CD4-positive, alpha-beta T cell (primary cell): ENCODE results near the gene FAM131B. TPM values are rescaled to one million over a fixed set of nuclear protein-coding genes. Genes with fewer than 3 reads are reported as not detected.

Source experiments
- ATAC-seq: fragments of 200-7000 bp; cut with Tn5 transposase; one replicate; pipeline ENCODE4 v1.10.0; 2022; ENCODE audit warnings: mild to moderate bottlenecking; ENCODE audit not compliant: poor library complexity
- CTCF ChIA-PET: fragments of 350-600 bp; sonication (Branson Sonifier 250); formaldehyde crosslinking; loops from one replicate; lab custom pipeline; 2021; ENCODE audit warnings: antibody characterized with exemption, inconsistent platforms; lab: Charles Lee
- POLR2A ChIA-PET: fragments of 350-600 bp; sonication (Branson Sonifier 250); formaldehyde crosslinking; loops from one replicate; lab custom pipeline; 2021; ENCODE audit warnings: antibody characterized with exemption, inconsistent platforms; lab: Charles Lee
- DNase-seq, 14 experiments: peaks; one replicate each; pipeline ENCODE4 v3.0.0-alpha.2; 2013 to 2020; ENCODE audit warnings: mixed read lengths in 2 of 14
- H3K27ac ChIP-seq, 2 donors: one replicate each; pipeline versions ENCODE4 v1.5.1 to v1.7.0; 2013; ENCODE audit warnings: low read length in 2 of 2, low read depth in 1 of 2, mild to moderate bottlenecking in 1 of 2
- H3K27me3 ChIP-seq, 2 experiments: 1 replicate in 1 of 2; 2 replicates in 1 of 2; pipeline versions ENCODE4 v1.6.1 to v1.7.0; 2013; ENCODE audit warnings: low read length in 2 of 2, control low read depth in 1 of 2, mild to moderate bottlenecking in 1 of 2, moderate library complexity in 1 of 2; ENCODE audit not compliant: insufficient read depth in 2 of 2, control insufficient read depth in 1 of 2
- H3K36me3 ChIP-seq: one replicate; pipeline ENCODE4 v1.6.1; 2013; ENCODE audit warnings: low read length, control low read depth; ENCODE audit not compliant: insufficient read depth
- H3K4me1 ChIP-seq: one replicate; pipeline ENCODE4 v1.6.1; 2013; ENCODE audit warnings: low read length, control low read depth; ENCODE audit not compliant: insufficient read depth
- H3K4me3 ChIP-seq: one replicate; pipeline ENCODE4 v1.5.1; 2013; ENCODE audit warnings: mild to moderate bottlenecking, low read length, moderate library complexity
- H3K9me3 ChIP-seq, 2 experiments: 1 replicate in 1 of 2; 2 replicates in 1 of 2; pipeline versions ENCODE4 v1.6.1 to v1.7.0; 2013; ENCODE audit warnings: low read length in 2 of 2, mild to moderate bottlenecking in 2 of 2, control low read depth in 1 of 2, moderate library complexity in 1 of 2; ENCODE audit not compliant: control insufficient read depth in 1 of 2, insufficient read depth in 1 of 2
- H3K27ac Mint-ChIP-seq: one replicate; pipeline ENCODE4 v1.8.0; 2020; ENCODE audit warnings: mixed read lengths
- H3K27me3 Mint-ChIP-seq: one replicate; pipeline ENCODE4 v1.8.0; 2021; ENCODE audit warnings: mixed read lengths
- H3K36me3 Mint-ChIP-seq: one replicate; pipeline ENCODE4 v1.8.0; 2021; ENCODE audit warnings: low read depth, mixed read lengths
- H3K4me1 Mint-ChIP-seq: one replicate; pipeline ENCODE4 v1.8.0; 2021; ENCODE audit warnings: low read depth, mixed read lengths
- H3K4me3 Mint-ChIP-seq: one replicate; pipeline ENCODE4 v1.8.0; 2020; ENCODE audit warnings: mild to moderate bottlenecking, mixed read lengths
- H3K9me3 Mint-ChIP-seq: one replicate; pipeline ENCODE4 v1.8.0; 2020; ENCODE audit warnings: mixed read lengths
- intact Hi-C, 2 experiments: fragments of 100-400 bp; cut with DNase I in 1 of 2; cut with micrococcal nuclease in 1 of 2; formaldehyde crosslinking; loops; one replicate each; pipeline versions ENCODE4 v1.15.1 to v1.9.0; 2023 to 2025; cut with DNase I, micrococcal nuclease
- microRNA-seq: library from miRNA; unstranded; fragments of <30 nt; microRNA quantifications from one replicate; pipeline ENCODE4 v1.2.0, GENCODE V29; 2021; ENCODE audit warnings: borderline microRNAs expressed, borderline replicate concordance
- total RNA-seq, 174 experiments: library from RNA in 2 of 174; stranded (reverse) in 2 of 174; gene quantifications; one replicate each; pipeline ENCODE4 v1.2.3 and lab custom pipeline; 2021 to 2026
- TF ChIP-seq, protein P1 (sequence below): fragments of 200-600 bp; IDR thresholded peaks from one replicate; pipeline ENCODE4 v1.8.0; 2022; ENCODE audit warnings: antibody characterized with exemption, mild to moderate bottlenecking

Gene FAM131B
- total RNA-seq, 2 experiments from 2014 or later: 0.14 TPM; not detected in 1

DNA sequence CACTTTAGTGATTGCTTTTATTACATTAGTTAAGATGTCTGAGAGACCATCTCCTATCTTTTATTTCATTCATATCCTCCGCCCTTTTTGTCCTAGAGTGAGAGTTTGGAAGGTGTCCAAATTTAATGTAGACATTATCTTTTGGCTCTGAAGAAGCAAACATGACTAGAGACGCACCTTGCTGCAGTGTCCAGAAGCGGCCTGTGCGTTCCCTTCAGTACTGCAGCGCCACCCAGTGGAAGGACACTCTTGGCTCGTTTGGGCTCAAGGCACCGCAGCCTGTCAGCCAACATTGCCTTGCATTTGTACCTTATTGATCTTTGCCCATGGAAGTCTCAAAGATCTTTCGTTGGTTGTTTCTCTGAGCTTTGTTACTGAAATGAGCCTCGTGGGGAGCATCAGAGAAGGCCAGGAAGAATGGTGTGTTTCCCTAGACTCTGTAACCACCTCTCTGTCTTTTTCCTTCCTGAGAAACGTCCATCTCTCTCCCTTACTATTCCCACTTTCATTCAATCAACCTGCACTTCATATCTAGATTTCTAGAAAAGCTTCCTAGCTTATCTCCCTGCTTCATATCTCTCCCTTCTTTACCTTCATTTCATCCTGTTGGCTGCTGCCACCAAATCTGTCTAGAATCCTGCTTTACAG lies 57.0 kb downstream of the FAM131B start:
- DNase-seq (peak; percentile 53 to 81 (median 65)), ATAC-seq (peak; percentile 74)
- POLR2A ChIA-PET: interaction anchor here (1.3 to 2.0 kb wide), 4 partner anchors 18 to 497 kb away, joined by 4 to 5 read pairs (median 4); partner anchors contain the start of gene CASP2
- Histone ChIP-seq H3K4me1 (peaks cover 17% of the 10 kb centered on the region), H3K4me3 (no peak overlapping the region), H3K27me3 (no peaks in the 10 kb centered on the region), H3K27ac (no peak overlapping the region), H3K9me3 (peaks cover 0 to 4% of the 10 kb centered on the region in 2 experiments), H3K36me3 (peaks cover 73% of the 10 kb centered on the region)
- H3K36me3 Mint-ChIP-seq: peaks cover 76% of the 10 kb centered on the region
- TF ChIP-seq, protein P1, sequence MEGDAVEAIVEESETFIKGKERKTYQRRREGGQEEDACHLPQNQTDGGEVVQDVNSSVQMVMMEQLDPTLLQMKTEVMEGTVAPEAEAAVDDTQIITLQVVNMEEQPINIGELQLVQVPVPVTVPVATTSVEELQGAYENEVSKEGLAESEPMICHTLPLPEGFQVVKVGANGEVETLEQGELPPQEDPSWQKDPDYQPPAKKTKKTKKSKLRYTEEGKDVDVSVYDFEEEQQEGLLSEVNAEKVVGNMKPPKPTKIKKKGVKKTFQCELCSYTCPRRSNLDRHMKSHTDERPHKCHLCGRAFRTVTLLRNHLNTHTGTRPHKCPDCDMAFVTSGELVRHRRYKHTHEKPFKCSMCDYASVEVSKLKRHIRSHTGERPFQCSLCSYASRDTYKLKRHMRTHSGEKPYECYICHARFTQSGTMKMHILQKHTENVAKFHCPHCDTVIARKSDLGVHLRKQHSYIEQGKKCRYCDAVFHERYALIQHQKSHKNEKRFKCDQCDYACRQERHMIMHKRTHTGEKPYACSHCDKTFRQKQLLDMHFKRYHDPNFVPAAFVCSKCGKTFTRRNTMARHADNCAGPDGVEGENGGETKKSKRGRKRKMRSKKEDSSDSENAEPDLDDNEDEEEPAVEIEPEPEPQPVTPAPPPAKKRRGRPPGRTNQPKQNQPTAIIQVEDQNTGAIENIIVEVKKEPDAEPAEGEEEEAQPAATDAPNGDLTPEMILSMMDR: peak; percentile 64
- CTCF ChIA-PET: interaction anchor here (0.7 to 2.4 kb wide), 5 partner anchors 12 to 91 kb away, joined by 3 to 27 read pairs (median 4); partner anchors contain the start of gene GSTK1
- peak overlapping the region; percentile 5 for H3K27ac Mint-ChIP-seq
- H3K27me3 Mint-ChIP-seq: no peaks in the 10 kb centered on the region
- intact Hi-C loops: loop anchor here (1.0 to 10.0 kb wide), 4 partner anchors 65 to 301 kb away; partner anchors contain the start of gene EPHA1 (in 1 of the 2)
- H3K4me3 Mint-ChIP-seq: no peak overlapping the region
- no peaks in the 10 kb centered on the region for H3K9me3 Mint-ChIP-seq
- peaks cover 25% of the 10 kb centered on the region for H3K4me1 Mint-ChIP-seq

DNA sequence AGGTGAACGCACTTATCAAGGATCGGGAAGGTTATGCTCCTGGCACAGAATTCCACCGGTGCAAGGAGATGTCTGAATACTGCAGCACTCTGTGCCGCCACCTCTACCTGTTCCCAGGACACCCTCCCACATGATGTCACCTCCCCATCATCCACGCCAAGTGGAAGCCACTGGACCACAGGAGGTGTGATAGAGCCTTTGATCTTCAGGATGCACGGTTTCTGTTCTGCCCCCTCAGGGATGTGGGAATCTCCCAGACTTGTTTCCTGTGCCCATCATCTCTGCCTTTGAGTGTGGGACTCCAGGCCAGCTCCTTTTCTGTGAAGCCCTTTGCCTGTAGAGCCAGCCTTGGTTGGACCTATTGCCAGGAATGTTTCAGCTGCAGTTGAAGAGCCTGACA lies 57.6 kb downstream of the FAM131B start:
- Histone ChIP-seq H3K4me1 (peaks cover 15% of the 10 kb centered on the region), H3K27me3 (no peaks in the 10 kb centered on the region), H3K9me3 (no peaks in the 10 kb centered on the region), H3K27ac (no peak overlapping the region), H3K4me3 (no peak overlapping the region), H3K36me3 (peaks cover 79% of the 10 kb centered on the region)
- ChIA-PET CTCF (interaction anchor here (0.6 to 2.4 kb wide), 5 partner anchors 13 to 90 kb away, joined by 3 to 27 read pairs (median 4); partner anchors contain the start of gene GSTK1), POLR2A (interaction anchor here (0.5 to 2.0 kb wide), 5 partner anchors 17 to 496 kb away, joined by 4 to 5 read pairs (median 4); partner anchors contain the start of gene CASP2)
- ATAC-seq: no peak
- peaks cover 82% of the 10 kb centered on the region for H3K36me3 Mint-ChIP-seq
- peak overlapping the region; percentile 5 for H3K27ac Mint-ChIP-seq
- intact Hi-C loops: loop anchor here (1.0 to 10.0 kb wide), 5 partner anchors 65 to 300 kb away; partner anchors contain the start of gene EPHA1 (in 1 of the 2)
- no peak overlapping the region for H3K4me3 Mint-ChIP-seq
- H3K9me3 Mint-ChIP-seq: no peaks in the 10 kb centered on the region
- TF ChIP-seq, protein P1: no peak
- H3K4me1 Mint-ChIP-seq: peaks cover 25% of the 10 kb centered on the region
- no peak for DNase-seq
- H3K27me3 Mint-ChIP-seq: no peaks in the 10 kb centered on the region

GRCh38 chr7:143303733-143304132 lies 58.8 kb downstream of the FAM131B start:
- intact Hi-C loops: loop anchor here (2.0 to 10.0 kb wide), 3 partner anchors 113 to 299 kb away; no protein-coding TSS in a partner anchor

More at GRCh38 chr7:143303733-143304132, 58.8 kb downstream of the FAM131B start:
- DNase-seq (no peak), ATAC-seq (no peak)
- Mint-ChIP-seq H3K4me1 (peaks cover 29% of the 10 kb centered on the region), H3K36me3 (peaks cover 94% of the 10 kb centered on the region), H3K27ac (no peak overlapping the region), H3K4me3 (no peak overlapping the region), H3K27me3 (no peaks in the 10 kb centered on the region), H3K9me3 (no peaks in the 10 kb centered on the region)
- no peaks in the 10 kb centered on the region for H3K9me3 ChIP-seq
- H3K27ac ChIP-seq: no peak overlapping the region
- peaks cover 87% of the 10 kb centered on the region for H3K36me3 ChIP-seq
- ChIA-PET POLR2A (no interaction called here), CTCF (interaction anchor here (1.2 to 1.9 kb wide), 2 partner anchors 63 to 89 kb away, joined by 3 to 7 read pairs; no protein-coding TSS in a partner anchor)
- no peaks in the 10 kb centered on the region for H3K27me3 ChIP-seq
- H3K4me1 ChIP-seq: peaks cover 18% of the 10 kb centered on the region
- no peak overlapping the region for H3K4me3 ChIP-seq
- TF ChIP-seq, protein P1: no peak

Small RNA genes lying within 50 kb of the gene (microRNA-seq; reads per million reads assigned to microRNA genes)
- gene MIR6892: not detected

Other genes with a start within 250 kb of the FAM131B start
- not detected for gene PIP, start 230.6 kb downstream of the FAM131B start, total RNA-seq
- gene TAS2R39, start 179.3 kb downstream of the FAM131B start, total RNA-seq: not detected
- gene TAS2R40, start 140.7 kb downstream of the FAM131B start, total RNA-seq: not detected
- 100 to 1,000 TPM; 245 to 259 TPM for gene GSTK1, start 99.3 kb downstream of the FAM131B start, total RNA-seq
- under 1 TPM; 0.20 to 0.27 TPM for gene TMEM139, start 77.8 kb downstream of the FAM131B start, total RNA-seq
- gene CASP2, start 74.4 kb downstream of the FAM131B start, total RNA-seq: 10 to 100 TPM; 19.1 to 21.9 TPM
- gene CLCN1, start 46.6 kb downstream of the FAM131B start, total RNA-seq: not detected
- gene ZYX, start 18.6 kb upstream of the FAM131B start, total RNA-seq: 100 to 1,000 TPM; 132 to 146 TPM
- 10 to 100 TPM; 16.0 to 19.0 TPM for gene EPHA1, start 46.1 kb upstream of the FAM131B start, total RNA-seq
- gene TAS2R60, start 80.7 kb upstream of the FAM131B start, total RNA-seq: under 1 TPM; 0.47 to 0.61 TPM
- gene TAS2R41, start 115.2 kb upstream of the FAM131B start, total RNA-seq: under 1 TPM; 0.69 to 0.73 TPM
- gene CTAGE15, start 209.1 kb upstream of the FAM131B start, total RNA-seq: under 1 TPM; 0.25 to 0.47 TPM